Measurements from ENCODE around the gene PNLIPRP1. TPM values are rescaled to one million over a fixed set of nuclear protein-coding genes. Genes with fewer than 3 reads are reported as not detected.

PNLIPRP1 gene
- total RNA-seq, 4 donors from 2014 or later, result 0.66 to 2.4 TPM; not detected in 2

GRCh38 chr10:116566932-116567331, 23.8 kb upstream of the PNLIPRP1 start:
- Histone ChIP-seq H3K36me3 (no peaks in the 10 kb centered on the region), H3K4me1 (no peaks in the 10 kb centered on the region)
- TF ChIP-seq POLR2A (IDR thresholded peaks at IDR 0.05) (no peak), CTCF (IDR thresholded peaks at IDR 0.05) (no peak), EP300 (IDR thresholded peaks at IDR 0.05) (no peak)

GRCh38 chr10:116567335-116567734, 23.4 kb upstream of the PNLIPRP1 start:
- DNase-seq (ENCODE audit: low spot score in 2 of 2), result no peak
- H3K4me3 ChIP-seq, result no peak overlapping the region
- H3K27ac ChIP-seq, result no peak overlapping the region
- no peaks in the 10 kb centered on the region for H3K4me1 ChIP-seq
- 49 to 65% methylated on average over 3 of the region's 3 CpGs for WGBS, 2 donors
- no peaks in the 10 kb centered on the region for H3K27me3 ChIP-seq
- no peaks in the 10 kb centered on the region for H3K36me3 ChIP-seq
- no peak for TF ChIP-seq POLR2A (IDR thresholded peaks at IDR 0.05)
- TF ChIP-seq EP300 (IDR thresholded peaks at IDR 0.05), result no peak
- TF ChIP-seq CTCF (IDR thresholded peaks at IDR 0.05), result no peak
- no peaks in the 10 kb centered on the region for H3K9me3 ChIP-seq

More at GRCh38 chr10:116566932-116567331, 23.8 kb upstream of the PNLIPRP1 start:
- H3K27ac ChIP-seq, result no peak overlapping the region
- no peaks in the 10 kb centered on the region for H3K27me3 ChIP-seq
- H3K4me3 ChIP-seq, result no peak overlapping the region
- H3K9me3 ChIP-seq, result no peaks in the 10 kb centered on the region
- DNase-seq (ENCODE audit: low spot score in 2 of 2), result no peak

- no peak for TF ChIP-seq EP300 (IDR thresholded peaks at IDR 0.05)
- no peak for TF ChIP-seq POLR2A (IDR thresholded peaks at IDR 0.05)
- TF ChIP-seq CTCF (IDR thresholded peaks at IDR 0.05), result no peak
- 64 to 72% methylated on average over 3 of the region's 3 CpGs for WGBS, 2 donors
- Histone ChIP-seq H3K4me1 (no peaks in the 10 kb centered on the region), H3K27me3 (no peaks in the 10 kb centered on the region), H3K9me3 (no peaks in the 10 kb centered on the region), H3K27ac (no peak overlapping the region), H3K4me3 (no peak overlapping the region), H3K36me3 (no peaks in the 10 kb centered on the region)
- no peak for DNase-seq (ENCODE audit: low spot score in 2 of 2)
Measured at GRCh38 chr10:116574797-116575196, 16.0 kb upstream of the PNLIPRP1 start.

GRCh38 chr10:116587878-116588591, 2.7 kb upstream of the PNLIPRP1 start:
- 91 to 94% methylated on average over 8 of the region's 8 CpGs for WGBS, 2 donors
- no peaks in the 10 kb centered on the region for H3K4me1 ChIP-seq
- no peaks in the 10 kb centered on the region for H3K27me3 ChIP-seq
- no peak for TF ChIP-seq CTCF (IDR thresholded peaks at IDR 0.05)
- H3K36me3 ChIP-seq, result no peaks in the 10 kb centered on the region
- no peak overlapping the region for H3K4me3 ChIP-seq
- H3K9me3 ChIP-seq, result no peaks in the 10 kb centered on the region
- DNase-seq (ENCODE audit: low spot score in 2 of 2), result no peak
- no peak overlapping the region for H3K27ac ChIP-seq

GRCh38 chr10:116588995-116589394, 1.8 kb upstream of the PNLIPRP1 start:
- Histone ChIP-seq H3K4me1 (no peaks in the 10 kb centered on the region), H3K36me3 (no peaks in the 10 kb centered on the region), H3K27me3 (no peaks in the 10 kb centered on the region), H3K27ac (no peak overlapping the region), H3K9me3 (no peaks in the 10 kb centered on the region), H3K4me3 (no peak overlapping the region)
- 90 to 92% methylated on average over 2 of the region's 2 CpGs for whole genome bisulfite sequencing, 2 donors
- no peak for TF ChIP-seq EP300 (IDR thresholded peaks at IDR 0.05)
- TF ChIP-seq POLR2A (IDR thresholded peaks at IDR 0.05), result no peak
- TF ChIP-seq CTCF (IDR thresholded peaks at IDR 0.05), result no peak
- DNase-seq (ENCODE audit: low spot score in 2 of 2), result no peak

Measured in tibial nerve (tissue), 4 donors.